ENCODE data around the gene LCN12. TPM values are rescaled to one million over a fixed set of nuclear protein-coding genes. Genes with fewer than 3 reads are reported as not detected.

Gene LCN12
- total RNA-seq, 1 experiment from 2014 or later, result 2.1 TPM

GRCh38 chr9:136972335-136972734 is 20.3 kb downstream of the LCN12 start:
- no peaks in the 10 kb centered on the region for H3K9me3 ChIP-seq (ENCODE audit: control insufficient read depth, low read depth, low read length)
- no peak overlapping the region for H3K18ac ChIP-seq (ENCODE audit: insufficient read length, low read depth, low read length)
- no peak overlapping the region for H2AFZ ChIP-seq (ENCODE audit: low read length)
- no peaks in the 10 kb centered on the region for H3K79me1 ChIP-seq (ENCODE audit: insufficient read depth, low read depth, low read length, poor library complexity, severe bottlenecking)
- H2AK5ac ChIP-seq (ENCODE audit: insufficient read length, low read length), result no peak overlapping the region
- H3K9ac ChIP-seq (ENCODE audit: extremely low read depth, insufficient read length, low read length), result no peak overlapping the region
- no peak overlapping the region for H2BK12ac ChIP-seq (ENCODE audit: insufficient read length, low read depth, low read length)
- Mint-ChIP-seq H3K27ac (no peak overlapping the region), H3K36me3 (ENCODE audit: insufficient read depth in 1 of 3, low read depth in 3 of 3) (no peaks in the 10 kb centered on the region), H3K4me1 (peaks cover under 1 to 6% of the 10 kb centered on the region in 2 experiments), H3K4me3 (no peak overlapping the region), H3K27me3 (ENCODE audit: low read depth) (peaks cover 6% of the 10 kb centered on the region), H3K9me3 (no peaks in the 10 kb centered on the region)
- no peak overlapping the region for H4K8ac ChIP-seq (replicated peaks; ENCODE audit: insufficient read length, low read depth, low read length)
- no peaks in the 10 kb centered on the region for H3K23me2 ChIP-seq (ENCODE audit: insufficient read length, low read depth, low read length, poor library complexity, severe bottlenecking)
- no peak overlapping the region for H3K14ac ChIP-seq (ENCODE audit: insufficient read depth, low read length)
- no CpG with 5 or more reads among the region's 11 CpGs for WGBS (ENCODE audit: extremely low coverage, insufficient read length, low lambda C conversion rate)
- no peak overlapping the region for H3K56ac ChIP-seq (ENCODE audit: insufficient read length, low read depth, low read length)
- no peak overlapping the region for H4K91ac ChIP-seq (ENCODE audit: insufficient read length, low read depth, low read length)
- no peaks in the 10 kb centered on the region for H3K79me2 ChIP-seq (ENCODE audit: insufficient read depth, low read length)
- no peak overlapping the region for H3K23ac ChIP-seq (ENCODE audit: insufficient read length, low read depth, low read length)
- H3K4me1 ChIP-seq (ENCODE audit: insufficient read depth, low read length), result no peaks in the 10 kb centered on the region
- no peak for DNase-seq
- no peak overlapping the region for H3K27ac ChIP-seq (ENCODE audit: insufficient read length, low read depth, low read length)
- TF ChIP-seq CTCF (conservative IDR thresholded peaks at IDR 0.05), result no peak
- no peaks in the 10 kb centered on the region for H4K20me1 ChIP-seq (ENCODE audit: control insufficient read depth, insufficient read depth, insufficient read length)
- no peak overlapping the region for H2BK20ac ChIP-seq (ENCODE audit: low read depth, low read length, poor library complexity, severe bottlenecking)
- no peak overlapping the region for H2BK15ac ChIP-seq (ENCODE audit: low read depth, low read length)
- no peak overlapping the region for H3T11ph ChIP-seq (ENCODE audit: low read length)
- no peak overlapping the region for H2BK5ac ChIP-seq (ENCODE audit: insufficient read length, low read length)
- H4K5ac ChIP-seq (ENCODE audit: insufficient read length, low read depth, low read length), result no peak overlapping the region
- H3K4me2 ChIP-seq (ENCODE audit: insufficient read depth, insufficient read length, low read length), result no peak overlapping the region
- H3K4ac ChIP-seq (ENCODE audit: low read depth, low read length), result no peak overlapping the region
- no peaks in the 10 kb centered on the region for H3K27me3 ChIP-seq (ENCODE audit: insufficient read depth, low read length)
- H2BK120ac ChIP-seq (ENCODE audit: low read depth, low read length, poor library complexity, severe bottlenecking), result no peak overlapping the region
